Measurements from ENCODE around the gene TMEM38A.
"Not testable (repeated sequence)": the region's sequence is repeated elsewhere in the genome, so short reads cannot be mapped to it uniquely, and the experiment has no call there.

The TMEM38A gene

DNA sequence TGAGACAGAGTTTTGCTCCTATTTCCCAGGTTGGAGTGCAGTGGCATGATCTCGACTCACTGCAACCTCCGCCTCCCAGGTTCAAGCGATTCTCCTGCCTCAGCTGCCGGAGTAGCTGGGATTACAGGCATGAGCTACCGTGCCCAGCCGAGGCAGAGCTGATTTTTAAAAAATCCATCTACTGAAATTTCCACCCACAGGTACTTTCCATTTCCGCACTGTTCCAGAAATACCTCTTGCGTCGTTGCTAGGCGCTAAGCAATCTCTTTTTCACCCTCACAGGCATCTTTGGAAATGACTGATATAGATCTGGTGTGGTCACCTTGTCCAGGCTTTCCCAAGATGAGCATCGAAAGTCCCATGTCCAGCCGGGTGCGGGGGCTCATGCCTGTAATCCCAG lies 9.4 kb downstream of the TMEM38A start:
- no peak for DNase-seq (ENCODE audit: low read depth)
- no peak overlapping the region for H3K4me3 ChIP-seq (ENCODE audit: low read depth, low read length)

DNA sequence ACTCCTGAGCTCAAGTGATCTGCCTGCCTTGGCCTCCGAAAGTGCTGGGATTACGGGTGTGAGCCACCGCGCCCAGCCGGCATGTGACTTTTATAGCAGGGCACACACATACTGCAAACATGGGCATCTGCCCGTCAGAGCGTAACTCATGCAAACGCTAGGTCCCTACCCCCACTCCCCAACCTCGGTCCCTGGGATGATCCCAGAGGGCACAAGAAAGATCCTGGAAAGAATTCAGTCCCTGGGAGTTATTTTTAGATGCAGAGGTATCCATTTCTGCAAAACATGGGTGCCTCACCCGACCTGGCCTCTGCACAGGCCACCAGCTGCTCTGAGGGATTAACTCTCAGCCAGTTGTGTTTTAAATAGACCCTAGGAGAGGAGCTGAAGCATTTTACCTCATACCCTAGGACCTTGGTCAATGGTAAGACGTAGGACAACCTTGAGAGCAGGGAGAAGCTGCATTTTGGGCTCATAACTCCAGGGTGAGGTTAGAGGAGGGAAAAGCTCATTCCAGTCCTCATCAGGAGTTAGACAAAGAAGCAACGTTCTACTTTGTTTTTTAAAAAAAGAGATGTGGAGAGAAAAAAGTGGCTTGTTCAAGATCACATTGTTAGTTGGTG lies 10.8 kb downstream of the TMEM38A start:
- no peak for DNase-seq (ENCODE audit: low read depth)
- H3K4me3 ChIP-seq (ENCODE audit: low read depth, low read length), result no peak overlapping the region

DNA sequence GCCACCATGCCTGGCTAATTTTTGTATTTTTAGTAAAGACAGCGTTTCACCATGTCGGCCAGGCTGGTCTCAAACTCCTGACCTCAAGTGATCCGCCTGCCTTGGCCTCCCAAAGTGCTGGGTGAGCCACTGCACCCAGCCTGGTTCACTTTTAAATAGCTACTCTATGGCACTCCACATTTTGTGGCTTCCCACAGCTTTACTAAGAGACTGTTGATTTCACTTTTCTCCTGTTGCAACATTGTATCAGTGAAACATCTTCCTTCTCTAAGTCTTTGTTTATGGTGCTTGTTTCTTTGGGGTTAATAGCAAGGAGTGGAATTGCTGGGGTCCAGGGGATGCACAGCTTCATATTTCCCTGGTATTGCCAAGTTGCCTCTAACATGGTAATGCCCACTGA lies 12.3 kb downstream of the TMEM38A start:
- DNase-seq (ENCODE audit: low read depth), result no peak
- no peak overlapping the region for H3K4me3 ChIP-seq (ENCODE audit: low read depth, low read length)

DNA sequence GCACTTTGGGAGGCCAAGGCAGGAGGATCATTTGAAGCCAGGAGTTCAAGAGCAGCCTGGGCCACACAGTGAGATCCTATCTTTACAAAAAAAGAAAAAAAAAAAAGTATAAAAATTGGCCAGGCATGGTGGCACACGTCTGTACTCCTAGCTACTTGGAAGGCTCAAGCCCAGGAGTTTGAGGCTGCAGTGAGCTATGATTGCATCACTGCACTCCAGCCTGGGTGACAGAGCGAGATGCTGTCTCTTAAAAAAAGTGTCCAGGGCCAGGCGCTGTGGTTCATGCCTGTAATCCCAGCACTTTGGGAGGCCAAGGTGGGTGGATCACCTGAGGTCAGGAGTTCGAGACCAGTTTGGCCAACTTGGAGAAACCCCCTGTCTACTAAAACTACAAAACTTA lies 12.9 kb downstream of the TMEM38A start:
- H3K4me3 ChIP-seq (ENCODE audit: low read depth, low read length); DNase-seq (ENCODE audit: low read depth): not testable (repeated sequence)

DNA sequence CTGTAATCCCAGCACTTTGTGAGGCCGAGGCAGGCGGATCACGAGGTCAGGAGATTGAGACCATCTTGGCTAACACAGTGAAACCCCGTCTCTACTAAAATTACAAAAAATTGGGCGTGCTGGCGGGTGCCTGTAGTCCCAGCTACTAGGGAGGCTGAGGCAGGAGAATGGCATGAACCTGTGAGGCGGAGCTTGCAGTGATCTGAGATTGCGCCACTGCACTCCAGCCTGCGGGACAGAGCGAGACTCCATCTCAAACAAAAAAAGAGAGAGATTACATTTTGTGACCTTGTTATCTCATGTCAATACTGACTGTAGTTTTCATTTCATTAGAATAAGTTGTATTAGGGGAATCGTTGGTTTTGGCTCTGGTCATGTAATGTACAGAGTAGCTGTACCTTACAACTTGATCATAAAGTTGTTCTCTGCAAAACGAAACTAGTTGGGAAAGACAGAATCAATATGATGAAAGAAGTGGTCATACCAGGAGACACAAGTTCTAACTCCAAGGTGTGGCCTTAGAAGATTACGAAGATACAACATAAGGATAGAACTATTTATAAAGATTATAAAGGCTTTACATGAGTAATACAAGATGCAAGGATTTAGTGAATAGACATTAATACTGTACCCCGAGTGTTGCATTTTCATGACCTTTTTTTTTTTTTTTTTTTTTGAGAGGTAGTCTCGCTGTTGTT lies 15.3 kb downstream of the TMEM38A start:
- DNase-seq (ENCODE audit: low read depth), result no peak
- no peak overlapping the region for H3K4me3 ChIP-seq (ENCODE audit: low read depth, low read length)

DNA sequence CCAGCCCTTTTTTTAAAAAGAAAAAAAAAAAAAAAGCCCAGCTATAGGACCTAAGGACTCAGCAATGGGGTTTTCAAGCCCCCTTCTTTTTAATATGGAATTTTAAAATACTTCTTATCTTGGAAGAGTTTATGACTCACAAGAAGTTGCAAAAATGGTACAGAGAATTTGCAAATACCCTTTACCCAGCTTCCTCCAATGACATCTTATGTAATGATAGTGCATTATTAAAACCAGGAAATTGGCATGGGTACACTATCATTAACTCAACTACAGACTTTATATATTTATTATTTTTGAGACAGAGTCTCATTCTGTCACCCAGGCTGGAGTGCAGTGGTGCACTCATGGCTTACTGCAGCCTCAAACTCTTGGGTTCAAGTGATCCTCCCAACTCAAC lies 16.1 kb downstream of the TMEM38A start:
- no peak for DNase-seq (ENCODE audit: low read depth)
- no peak overlapping the region for H3K4me3 ChIP-seq (ENCODE audit: low read depth, low read length)

DNA sequence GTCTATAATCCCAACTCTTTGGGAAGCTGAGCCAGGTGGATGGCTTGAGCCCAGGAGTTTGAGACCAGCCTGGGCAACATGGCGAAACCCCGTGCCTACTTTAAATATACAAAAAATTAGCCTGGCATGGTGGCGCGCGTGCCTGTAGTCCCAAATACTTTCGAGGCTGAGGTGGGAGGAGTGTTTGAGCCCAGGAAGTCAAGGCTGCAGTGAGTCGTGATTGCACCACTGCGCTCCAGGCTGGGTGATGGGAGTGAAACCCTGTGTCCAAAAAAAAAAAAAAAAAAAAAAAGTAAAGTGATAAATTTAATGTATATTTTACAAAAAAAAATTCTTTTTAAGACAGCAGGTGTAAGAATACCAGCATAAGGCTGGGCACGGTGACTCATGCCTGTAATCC lies 17.6 kb downstream of the TMEM38A start:
- no peak for DNase-seq (ENCODE audit: low read depth)
- no peak overlapping the region for H3K4me3 ChIP-seq (ENCODE audit: low read depth, low read length)

DNA sequence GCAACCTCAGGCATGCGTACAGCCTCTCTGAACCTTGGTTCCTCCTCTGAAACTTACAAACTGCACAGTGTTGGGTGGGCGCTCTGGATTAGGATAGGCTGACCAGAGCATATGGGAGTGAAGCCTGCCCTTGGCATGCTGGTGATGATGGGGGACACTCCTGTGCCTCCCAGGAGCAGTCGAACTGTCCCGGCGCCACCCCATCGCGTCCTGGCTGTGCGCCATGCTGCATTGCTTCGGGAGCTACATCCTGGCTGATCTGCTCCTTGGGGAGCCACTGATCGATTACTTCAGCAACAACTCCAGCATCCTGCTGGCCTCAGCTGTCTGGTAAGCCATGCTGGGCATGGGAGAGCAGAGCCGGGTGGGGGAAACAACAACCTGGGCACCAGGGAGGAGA lies 18.9 kb downstream of the TMEM38A start:
- H3K4me3 ChIP-seq (ENCODE audit: low read depth, low read length), result no peak overlapping the region
- no peak for DNase-seq (ENCODE audit: low read depth)

DNA sequence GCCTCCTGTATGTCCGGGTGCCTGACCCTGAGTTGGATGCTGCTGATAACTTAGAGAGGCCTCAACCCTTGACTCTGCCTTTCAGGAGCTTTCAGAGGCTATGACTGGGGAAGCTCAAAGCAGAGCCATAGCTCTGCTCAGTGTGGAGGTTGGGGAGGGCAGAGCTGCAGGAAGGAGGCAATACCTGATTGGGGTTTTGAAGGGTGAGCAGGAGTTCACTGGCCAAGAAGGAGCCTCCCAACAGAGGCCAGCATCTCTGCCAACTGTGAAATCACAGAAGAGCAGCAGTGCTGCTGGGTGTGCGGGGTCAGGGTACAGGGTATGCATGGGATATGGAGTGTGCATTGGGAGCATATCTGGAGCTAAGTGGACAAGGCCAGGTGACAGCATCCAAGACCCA lies 21.6 kb downstream of the TMEM38A start:
- no peak for DNase-seq (ENCODE audit: low read depth)
- no peak overlapping the region for H3K4me3 ChIP-seq (ENCODE audit: low read depth, low read length)

DNA sequence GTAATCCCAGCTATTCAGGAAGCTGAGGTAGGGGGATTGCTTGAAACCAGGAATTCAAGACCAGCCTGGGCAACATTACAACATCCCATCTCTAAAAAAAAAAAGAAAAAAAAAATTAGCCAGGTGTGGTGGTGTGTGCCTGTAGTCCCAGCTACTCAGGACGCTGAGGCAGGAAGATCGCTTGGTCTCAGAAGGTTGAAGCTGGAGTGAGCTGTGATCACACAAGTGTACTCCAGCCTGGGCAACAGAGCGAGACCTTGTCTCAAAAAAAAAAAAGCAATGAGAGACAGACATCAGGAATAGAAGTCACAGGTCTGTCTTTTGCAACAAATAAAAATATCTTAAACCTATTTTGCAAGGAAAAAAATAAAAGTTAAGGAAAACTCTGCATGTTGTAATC lies 23.3 kb downstream of the TMEM38A start:
- no peak overlapping the region for H3K4me3 ChIP-seq (ENCODE audit: low read depth, low read length)
- DNase-seq (ENCODE audit: low read depth), result no peak

DNA sequence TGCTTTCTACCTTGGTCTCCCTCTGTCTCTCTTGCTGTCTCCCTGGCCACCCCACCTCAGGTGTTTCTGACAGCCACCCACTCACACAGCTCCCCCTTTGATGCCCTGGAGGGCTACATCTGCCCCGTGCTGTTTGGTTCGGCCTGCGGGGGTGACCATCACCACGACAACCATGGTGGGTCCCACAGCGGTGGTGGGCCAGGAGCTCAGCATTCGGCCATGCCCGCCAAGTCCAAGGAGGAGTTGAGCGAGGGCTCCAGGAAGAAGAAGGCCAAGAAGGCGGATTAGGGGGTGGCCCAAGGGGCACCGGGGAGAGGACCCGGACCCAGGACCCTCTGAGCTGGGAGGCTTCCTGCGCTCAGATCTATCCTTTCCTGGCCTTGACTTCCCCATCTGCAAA lies 27.1 kb downstream of the TMEM38A start:
- DNase-seq (ENCODE audit: low read depth), result no peak
- no peak overlapping the region for H3K4me3 ChIP-seq (ENCODE audit: low read depth, low read length)

DNA sequence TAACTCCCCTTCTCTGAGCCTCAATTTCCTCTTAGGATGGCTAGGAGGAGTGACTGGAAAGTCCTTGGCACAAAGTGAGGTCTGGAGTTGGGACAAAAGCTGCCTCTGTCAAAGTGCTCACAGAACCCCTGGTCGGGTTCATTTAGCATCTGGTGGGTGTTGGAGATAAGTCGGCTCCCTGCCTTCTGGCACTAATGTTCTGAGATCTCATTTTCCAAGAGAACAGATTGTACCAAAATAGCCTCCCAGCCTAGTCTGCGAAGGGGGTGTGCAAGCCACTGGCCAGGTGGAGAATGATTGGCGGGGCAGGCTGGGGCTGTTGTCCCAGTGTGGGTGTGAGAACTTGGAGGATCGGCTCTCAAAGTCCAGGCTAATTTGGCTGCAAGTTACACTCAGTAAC lies 38.0 kb downstream of the TMEM38A start:
- H3K4me3 ChIP-seq (ENCODE audit: low read depth, low read length), result no peak overlapping the region
- DNase-seq (ENCODE audit: low read depth), result no peak

DNA sequence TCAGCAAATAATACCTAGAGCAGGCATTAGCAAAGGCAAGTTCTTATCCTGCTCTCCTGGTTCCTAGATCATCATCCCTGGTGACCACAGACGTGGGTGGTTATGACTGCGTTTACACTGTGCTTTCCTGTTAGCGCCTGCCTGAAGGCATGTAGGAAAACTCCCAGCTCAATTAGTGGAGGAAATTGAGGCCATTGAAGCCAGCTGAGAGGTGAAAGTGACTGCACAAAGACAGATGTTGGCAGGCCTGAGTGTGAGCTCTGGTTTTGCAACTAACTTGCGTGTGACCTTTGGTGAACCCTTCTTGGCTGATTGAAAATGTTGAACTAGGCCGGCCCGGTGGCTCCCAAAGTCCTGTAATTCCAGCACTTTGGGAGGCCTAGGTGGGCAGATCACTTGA lies 41.2 kb downstream of the TMEM38A start:
- no peak overlapping the region for H3K4me3 ChIP-seq (ENCODE audit: low read depth, low read length)
- DNase-seq (ENCODE audit: low read depth), result peak; percentile 39

DNA sequence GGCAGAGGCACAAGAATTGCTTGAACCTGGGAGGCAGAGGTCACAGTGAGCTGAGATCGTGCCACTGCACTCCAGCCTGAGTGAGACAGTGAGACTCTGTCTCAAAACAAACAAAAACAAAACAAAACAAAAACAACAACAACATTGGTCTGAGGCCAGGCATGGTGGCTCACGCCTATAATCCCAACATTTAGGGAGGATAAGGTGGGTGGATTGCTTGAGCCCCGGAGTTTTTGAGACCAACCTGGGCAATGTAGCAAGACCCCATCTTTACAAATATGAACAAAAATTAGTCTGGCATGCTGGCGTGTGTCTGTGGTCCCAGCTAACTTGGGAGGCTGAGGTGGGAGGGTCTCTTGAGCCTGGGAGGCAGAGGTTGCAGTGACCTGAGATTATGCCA lies 42.7 kb downstream of the TMEM38A start:
- no peak for DNase-seq (ENCODE audit: low read depth)
- no peak overlapping the region for H3K4me3 ChIP-seq (ENCODE audit: low read depth, low read length)

DNA sequence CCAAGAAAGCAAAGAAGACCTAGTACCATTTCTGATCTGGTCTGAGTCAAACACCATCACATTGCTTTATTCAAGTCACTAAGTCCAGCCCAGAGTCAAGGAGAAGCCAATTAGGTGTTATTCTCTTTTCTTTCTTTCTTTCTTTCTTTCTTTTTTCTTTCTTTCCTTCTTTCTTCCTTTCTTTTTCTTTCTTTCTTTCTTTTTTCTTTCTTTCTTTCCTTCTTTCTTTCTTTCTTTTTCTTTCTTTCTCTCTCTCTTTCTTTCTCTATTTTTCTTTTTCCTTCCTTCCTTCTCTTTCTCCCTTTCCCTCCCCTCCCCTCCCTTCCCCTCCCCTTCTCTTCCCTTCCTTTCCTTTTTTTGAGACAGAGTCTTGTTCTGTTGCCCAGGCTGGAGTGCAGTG lies 49.9 kb downstream of the TMEM38A start:
- DNase-seq (ENCODE audit: low read depth); H3K4me3 ChIP-seq (ENCODE audit: low read depth, low read length): not testable (repeated sequence)

DNA sequence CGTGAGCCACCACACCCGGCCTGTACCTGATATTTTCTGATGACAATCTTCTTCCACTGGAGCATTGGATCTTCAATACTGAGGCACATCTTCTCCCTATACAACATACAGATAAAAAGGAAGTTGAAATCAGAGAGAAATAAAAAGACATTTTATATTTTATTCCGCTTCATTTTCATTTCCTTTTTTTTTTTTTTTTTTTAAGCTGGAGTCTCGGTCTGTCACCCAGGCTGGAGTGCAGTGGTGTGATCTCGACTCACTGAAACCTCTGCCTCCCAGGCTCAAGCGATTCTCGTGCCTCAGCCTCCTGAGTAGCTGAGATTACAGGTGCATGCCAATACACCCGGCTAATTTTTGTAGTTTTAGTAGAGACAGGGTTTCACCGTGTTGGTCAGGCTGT lies 51.4 kb downstream of the TMEM38A start:
- not testable (repeated sequence) for DNase-seq (ENCODE audit: low read depth); H3K4me3 ChIP-seq (ENCODE audit: low read depth, low read length)

DNA sequence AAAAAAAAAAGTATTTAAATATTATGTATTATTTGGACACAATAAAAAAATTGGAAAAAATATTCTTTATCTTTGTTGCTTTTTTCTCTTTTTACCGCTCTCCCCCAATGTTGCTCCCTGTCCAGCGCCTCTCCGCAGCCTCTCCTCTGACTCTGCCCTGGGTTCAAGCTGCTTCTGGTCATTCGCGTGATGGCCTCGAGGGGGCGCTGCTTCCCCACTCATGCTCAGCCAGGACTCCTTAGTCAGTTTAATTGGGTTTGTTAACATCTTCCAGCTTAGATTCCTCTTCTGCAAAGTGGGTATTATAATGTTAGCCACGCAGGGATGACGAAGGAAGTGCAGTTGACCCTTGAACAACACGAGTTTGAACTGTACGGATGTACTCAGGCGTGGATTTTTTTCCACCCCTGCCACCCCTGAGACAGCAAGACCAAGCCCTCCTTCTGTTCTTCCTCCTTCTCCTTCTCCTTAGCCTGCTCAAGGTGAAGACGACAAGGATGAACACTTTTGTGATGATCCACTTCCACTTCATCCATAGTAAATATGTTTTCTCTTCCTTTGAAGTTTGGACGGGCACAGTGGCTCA lies 53.9 kb downstream of the TMEM38A start:
- no peak overlapping the region for H3K4me3 ChIP-seq (ENCODE audit: low read depth, low read length)
- no peak for DNase-seq (ENCODE audit: low read depth)

DNA sequence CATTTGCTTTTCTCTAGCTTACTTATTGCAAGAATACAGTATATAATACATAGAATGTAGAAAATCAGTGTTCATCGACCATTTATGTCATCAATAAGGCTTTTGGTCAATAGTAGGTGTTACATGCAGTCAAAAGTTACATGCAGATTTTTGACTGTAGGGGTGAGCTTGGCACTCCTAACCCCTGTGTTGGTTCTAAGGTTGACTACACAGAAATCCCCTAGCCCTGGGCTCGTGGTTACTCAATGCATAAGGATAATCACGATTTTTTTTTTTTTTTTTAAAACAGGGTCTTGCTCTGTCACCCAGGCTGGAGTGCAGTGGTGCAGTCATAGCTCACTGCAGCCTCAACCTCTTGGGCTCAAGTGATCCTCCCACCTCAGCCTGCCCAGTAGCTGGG lies 54.7 kb downstream of the TMEM38A start:
- no peak overlapping the region for H3K4me3 ChIP-seq (ENCODE audit: low read depth, low read length)
- DNase-seq (ENCODE audit: low read depth), result no peak

DNA sequence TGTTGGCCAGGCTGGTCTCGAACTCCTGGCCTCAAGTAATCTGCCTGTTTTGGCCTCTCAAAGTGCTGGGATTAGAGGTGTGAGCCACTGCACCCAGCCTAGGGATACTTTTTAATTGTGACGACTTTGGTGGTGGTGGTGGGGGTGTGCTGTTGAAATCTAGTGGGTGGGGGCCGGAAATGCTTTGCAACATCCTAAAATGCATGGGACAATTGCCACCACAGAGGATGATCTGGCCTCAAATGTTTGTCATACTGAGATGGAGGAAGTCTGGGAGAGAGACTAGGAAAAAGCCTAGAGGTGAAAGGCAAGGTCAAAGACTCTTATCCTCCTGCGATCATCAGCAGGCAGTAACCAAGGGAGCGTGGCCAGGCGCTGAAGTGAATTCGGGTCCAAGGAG lies 60.1 kb downstream of the TMEM38A start:
- DNase-seq (ENCODE audit: low read depth), result no peak
- H3K4me3 ChIP-seq (ENCODE audit: low read depth, low read length), result no peak overlapping the region

DNA sequence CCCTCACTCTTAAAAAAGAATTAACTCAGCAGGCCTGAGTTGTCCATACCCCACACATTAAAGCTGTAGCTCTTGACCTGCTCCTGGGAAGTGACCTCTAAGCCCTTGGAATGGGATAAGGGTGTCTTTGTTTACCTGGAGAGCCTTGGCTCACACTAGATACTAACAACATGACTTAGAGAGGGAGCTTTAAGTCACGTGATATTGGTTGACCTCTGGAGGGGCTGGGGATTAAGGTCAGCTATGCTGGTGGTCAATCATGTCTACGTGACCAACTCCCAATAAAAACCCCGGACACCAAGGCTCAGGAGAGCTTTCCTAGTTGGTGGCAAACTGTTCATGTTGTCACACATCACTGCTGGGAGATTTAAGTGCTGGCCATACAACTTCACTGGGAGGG lies 61.7 kb downstream of the TMEM38A start:
- no peak for DNase-seq (ENCODE audit: low read depth)
- H3K4me3 ChIP-seq (ENCODE audit: low read depth, low read length), result no peak overlapping the region

DNA sequence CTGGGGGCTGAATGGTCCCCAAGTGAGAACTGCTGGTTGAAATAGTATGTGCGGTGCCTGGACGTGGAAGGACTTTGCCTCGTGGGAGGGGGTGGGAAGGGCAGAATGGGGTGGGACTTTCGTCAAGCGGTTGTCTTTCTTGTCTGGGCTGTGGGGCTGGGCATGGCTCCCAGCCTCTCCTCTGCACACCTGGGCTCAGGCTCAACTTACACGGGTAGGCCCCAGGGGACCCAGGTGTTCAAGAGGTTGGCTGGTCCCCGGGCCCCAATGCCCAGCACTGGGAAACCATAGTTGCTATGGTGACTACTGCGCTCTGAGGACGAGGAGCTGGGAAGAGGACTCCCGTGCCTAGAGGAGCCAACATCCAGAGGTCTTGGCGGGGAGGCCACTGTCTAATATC lies 66.0 kb downstream of the TMEM38A start:
- no peak for DNase-seq (ENCODE audit: low read depth)
- no peak overlapping the region for H3K4me3 ChIP-seq (ENCODE audit: low read depth, low read length)
